T-helper 2 cell treated with Interferon-gamma antibody and Interleukin-4, amounts not matched to agents 5 μg/mL and 100 μg/mL, for 36 hours (primary cell): ENCODE results near the gene ATP5F1D.
A peak's percentile ranks its signal among the peaks of the same experiment; 100 is the strongest.

Source experiments
- DNase-seq: peaks from one replicate; pipeline ENCODE4 v3.0.0; 2021; ENCODE audit warnings: low spot score
- H3K27ac Mint-ChIP-seq: one replicate; pipeline ENCODE4 v1.8.0; 2021; ENCODE audit warnings: mild to moderate bottlenecking, mixed read lengths
- H3K27me3 Mint-ChIP-seq: one replicate; pipeline ENCODE4 v1.8.0; 2021; ENCODE audit warnings: low read depth, mixed read lengths
- H3K36me3 Mint-ChIP-seq: one replicate; pipeline ENCODE4 v1.8.0; 2021; ENCODE audit warnings: low read depth, mixed read lengths
- H3K4me1 Mint-ChIP-seq: one replicate; pipeline ENCODE4 v1.8.0; 2021; ENCODE audit warnings: low read depth, mixed read lengths
- H3K4me3 Mint-ChIP-seq: one replicate; pipeline ENCODE4 v1.8.0; 2022; ENCODE audit warnings: mild to moderate bottlenecking, moderate library complexity, mixed read lengths
- H3K9me3 Mint-ChIP-seq: one replicate; pipeline ENCODE4 v1.8.0; 2021; ENCODE audit warnings: mixed read lengths

ATP5F1D gene

GRCh38 chr19:1260749-1261537 is 19.4 kb downstream of the ATP5F1D start:
- no peaks in the 10 kb centered on the region for H3K9me3 Mint-ChIP-seq
- no peaks in the 10 kb centered on the region for H3K27me3 Mint-ChIP-seq
- peak; percentile 96 for DNase-seq
- peak overlapping the region; percentile 96 for H3K27ac Mint-ChIP-seq
- peaks cover 13% of the 10 kb centered on the region for H3K36me3 Mint-ChIP-seq
- peak overlapping the region; percentile 89 for H3K4me3 Mint-ChIP-seq
- peaks cover 41% of the 10 kb centered on the region for H3K4me1 Mint-ChIP-seq

- peaks cover 13% of the 10 kb centered on the region for H3K36me3 Mint-ChIP-seq
- no peak for DNase-seq
- H3K4me1 Mint-ChIP-seq: peaks cover 42% of the 10 kb centered on the region
- no peaks in the 10 kb centered on the region for H3K9me3 Mint-ChIP-seq
- no peaks in the 10 kb centered on the region for H3K27me3 Mint-ChIP-seq
- peak overlapping the region; percentile 89 for H3K4me3 Mint-ChIP-seq
- H3K27ac Mint-ChIP-seq: peak overlapping the region; percentile 90
Observed at GRCh38 chr19:1261538-1261797, 19.9 kb downstream of the ATP5F1D start.

- no peaks in the 10 kb centered on the region for H3K27me3 Mint-ChIP-seq
- peak overlapping the region; percentile 89 for H3K4me3 Mint-ChIP-seq
- no peaks in the 10 kb centered on the region for H3K9me3 Mint-ChIP-seq
- H3K27ac Mint-ChIP-seq: peak overlapping the region; percentile 90
- peaks cover 13% of the 10 kb centered on the region for H3K36me3 Mint-ChIP-seq
- H3K4me1 Mint-ChIP-seq: peaks cover 42% of the 10 kb centered on the region
- no peak for DNase-seq
Observed at GRCh38 chr19:1261798-1262622, 20.5 kb downstream of the ATP5F1D start.

DNA sequence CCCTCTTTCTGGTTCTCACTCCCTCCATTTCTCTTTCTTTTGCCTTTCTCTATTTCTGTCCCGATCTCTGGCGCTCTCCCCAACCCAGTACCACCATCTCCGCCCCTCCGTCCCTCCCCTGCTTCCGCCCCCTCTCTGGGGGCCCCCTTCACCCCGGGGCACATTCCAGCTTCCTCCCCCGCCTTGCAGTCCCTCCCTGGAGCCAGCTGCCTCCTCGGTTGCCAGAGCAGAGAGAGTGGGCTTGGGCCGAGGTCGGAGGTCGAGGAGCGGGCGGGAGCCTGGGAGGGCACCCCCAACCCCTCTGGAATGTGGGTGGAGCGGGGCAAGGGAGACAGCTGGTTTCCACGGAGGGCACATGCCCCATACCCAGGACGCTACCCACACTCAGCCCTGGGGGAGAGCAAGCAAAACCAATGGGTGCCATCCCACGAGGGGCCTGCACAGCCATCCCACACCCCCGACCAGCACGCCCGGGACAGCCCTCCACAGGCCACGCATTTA is 21.1 kb downstream of the ATP5F1D start:
- Mint-ChIP-seq H3K36me3 (peaks cover 9% of the 10 kb centered on the region), H3K4me1 (peaks cover 41% of the 10 kb centered on the region), H3K4me3 (no peak overlapping the region), H3K27me3 (peaks cover 3% of the 10 kb centered on the region), H3K9me3 (no peaks in the 10 kb centered on the region), H3K27ac (no peak overlapping the region)
- no peak for DNase-seq

DNA sequence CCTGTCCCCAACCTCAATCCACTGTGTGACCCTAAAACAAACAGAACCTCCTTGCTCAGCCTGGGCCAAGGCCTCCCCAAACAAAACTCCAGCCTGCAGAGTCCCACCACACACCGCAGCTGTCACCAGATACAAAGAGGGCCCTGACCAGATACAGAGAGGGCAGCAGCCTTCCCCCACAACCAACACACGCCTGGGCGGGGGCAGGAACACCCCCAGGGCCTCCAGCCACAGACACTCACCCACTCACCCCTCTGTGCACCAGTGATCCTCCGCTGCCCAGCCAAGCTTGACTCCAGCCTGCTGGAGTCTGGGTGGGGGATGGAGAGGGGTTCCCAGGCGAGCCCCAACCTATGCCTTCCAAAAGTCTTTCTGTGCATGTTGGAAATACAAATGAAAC is 21.6 kb downstream of the ATP5F1D start:
- H3K4me1 Mint-ChIP-seq: peaks cover 38% of the 10 kb centered on the region
- H3K36me3 Mint-ChIP-seq: peaks cover 7% of the 10 kb centered on the region
- H3K27ac Mint-ChIP-seq: peak overlapping the region; percentile 31
- no peaks in the 10 kb centered on the region for H3K9me3 Mint-ChIP-seq
- peaks cover 3% of the 10 kb centered on the region for H3K27me3 Mint-ChIP-seq
- DNase-seq: no peak
- H3K4me3 Mint-ChIP-seq: peak overlapping the region; percentile 43

DNA sequence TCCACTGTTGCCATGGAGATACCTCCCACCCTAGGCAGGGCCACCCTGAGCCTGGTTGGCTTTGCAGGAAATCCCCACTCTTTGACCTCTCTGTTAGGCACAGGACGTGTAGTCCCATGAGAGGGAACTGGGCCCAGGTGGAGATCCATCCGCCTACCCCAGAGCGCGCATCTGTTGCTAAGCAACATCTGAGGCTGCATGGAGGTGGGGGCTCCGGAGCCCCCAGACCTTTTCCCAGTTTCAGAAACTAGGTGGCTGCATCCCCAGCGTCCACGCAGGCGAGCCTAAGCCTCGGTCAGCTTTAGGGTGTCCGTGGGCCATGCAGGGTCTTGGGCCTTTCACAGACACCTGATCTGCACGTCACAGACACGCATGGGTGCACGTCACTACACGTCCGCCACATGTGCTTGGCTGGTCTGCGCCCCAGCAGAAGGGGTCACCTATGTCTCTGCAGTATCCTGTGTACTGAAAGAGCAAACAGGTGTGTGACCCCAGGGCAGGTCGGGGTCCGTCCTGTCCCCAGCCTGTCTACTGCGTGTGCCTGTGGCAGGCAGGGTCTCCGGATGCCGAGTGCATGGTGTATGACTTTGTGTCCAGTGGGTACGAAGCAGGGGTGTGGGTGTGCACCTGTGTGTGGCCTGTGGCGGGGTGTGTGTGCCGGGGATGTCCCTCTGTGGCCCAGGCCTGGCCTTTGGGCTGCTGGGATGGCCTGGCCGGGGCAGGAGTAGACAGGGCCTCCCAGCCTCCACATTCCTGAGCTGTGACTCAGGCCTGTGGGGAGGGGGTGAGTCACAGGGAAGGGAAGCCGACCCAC is 23.5 kb downstream of the ATP5F1D start:
- H3K4me3 Mint-ChIP-seq: peak overlapping the region; percentile 55
- peaks cover 3% of the 10 kb centered on the region for H3K27me3 Mint-ChIP-seq
- peaks cover 3% of the 10 kb centered on the region for H3K36me3 Mint-ChIP-seq
- no peak for DNase-seq
- peak overlapping the region; percentile 49 for H3K27ac Mint-ChIP-seq
- no peaks in the 10 kb centered on the region for H3K9me3 Mint-ChIP-seq
- H3K4me1 Mint-ChIP-seq: peaks cover 31% of the 10 kb centered on the region

- no peak overlapping the region for H3K27ac Mint-ChIP-seq
- peaks cover 10% of the 10 kb centered on the region for H3K36me3 Mint-ChIP-seq
- peak overlapping the region; percentile 57 for H3K4me3 Mint-ChIP-seq
- no peaks in the 10 kb centered on the region for H3K9me3 Mint-ChIP-seq
- H3K27me3 Mint-ChIP-seq: peaks cover 3% of the 10 kb centered on the region
- peaks cover 34% of the 10 kb centered on the region for H3K4me1 Mint-ChIP-seq
- DNase-seq: peak; percentile 52
Observed at GRCh38 chr19:1265615-1266128, 24.1 kb downstream of the ATP5F1D start.

DNA sequence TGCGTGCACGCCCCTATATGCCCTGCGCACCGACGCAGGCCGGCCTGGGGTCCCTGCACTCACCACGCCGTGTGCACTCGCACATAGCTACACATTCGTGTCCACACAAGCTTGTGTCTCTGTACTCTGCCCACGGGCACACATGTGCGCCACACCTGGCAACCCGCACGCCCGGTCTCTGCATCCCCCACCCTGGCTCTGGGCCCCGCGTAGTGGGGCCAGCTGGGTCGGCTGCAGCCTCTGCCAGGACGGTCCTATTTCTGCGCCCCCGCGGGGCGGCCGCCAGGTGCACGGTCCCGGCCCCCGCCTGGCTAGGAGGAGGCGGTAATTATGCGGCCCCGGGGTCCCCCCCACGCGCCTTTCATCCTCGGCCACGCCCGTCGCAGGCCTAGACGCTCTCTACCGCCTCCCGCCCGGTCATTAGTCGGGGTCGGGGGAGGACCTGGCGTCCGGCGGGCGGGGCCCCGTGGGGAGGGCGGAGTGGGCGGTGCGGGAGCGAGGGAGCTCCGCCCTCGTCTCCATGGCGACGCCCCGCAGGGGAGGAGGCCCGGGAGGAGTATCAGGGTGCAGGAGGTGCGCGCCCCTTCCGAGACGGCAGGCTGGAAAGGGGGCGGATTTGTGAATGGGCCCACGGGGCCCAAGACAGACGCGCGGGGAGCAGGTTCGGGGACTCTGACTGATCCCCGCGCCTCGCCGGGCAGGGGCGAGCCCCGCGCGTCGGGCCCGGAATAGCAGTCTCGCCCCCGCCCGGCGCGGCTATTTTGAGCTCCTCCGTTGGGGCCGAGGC is 24.8 kb downstream of the ATP5F1D start:
- Mint-ChIP-seq H3K4me1 (peaks cover 38% of the 10 kb centered on the region), H3K9me3 (no peaks in the 10 kb centered on the region), H3K27me3 (peaks cover 3% of the 10 kb centered on the region), H3K36me3 (peaks cover 16% of the 10 kb centered on the region), H3K27ac (no peak overlapping the region), H3K4me3 (peak overlapping the region; percentile 57)
- DNase-seq: peak; percentile 89

GRCh38 chr19:1266916-1267476 is 25.4 kb downstream of the ATP5F1D start:
- peak; percentile 81 for DNase-seq
- H3K27ac Mint-ChIP-seq: peak overlapping the region; percentile 26

DNA sequence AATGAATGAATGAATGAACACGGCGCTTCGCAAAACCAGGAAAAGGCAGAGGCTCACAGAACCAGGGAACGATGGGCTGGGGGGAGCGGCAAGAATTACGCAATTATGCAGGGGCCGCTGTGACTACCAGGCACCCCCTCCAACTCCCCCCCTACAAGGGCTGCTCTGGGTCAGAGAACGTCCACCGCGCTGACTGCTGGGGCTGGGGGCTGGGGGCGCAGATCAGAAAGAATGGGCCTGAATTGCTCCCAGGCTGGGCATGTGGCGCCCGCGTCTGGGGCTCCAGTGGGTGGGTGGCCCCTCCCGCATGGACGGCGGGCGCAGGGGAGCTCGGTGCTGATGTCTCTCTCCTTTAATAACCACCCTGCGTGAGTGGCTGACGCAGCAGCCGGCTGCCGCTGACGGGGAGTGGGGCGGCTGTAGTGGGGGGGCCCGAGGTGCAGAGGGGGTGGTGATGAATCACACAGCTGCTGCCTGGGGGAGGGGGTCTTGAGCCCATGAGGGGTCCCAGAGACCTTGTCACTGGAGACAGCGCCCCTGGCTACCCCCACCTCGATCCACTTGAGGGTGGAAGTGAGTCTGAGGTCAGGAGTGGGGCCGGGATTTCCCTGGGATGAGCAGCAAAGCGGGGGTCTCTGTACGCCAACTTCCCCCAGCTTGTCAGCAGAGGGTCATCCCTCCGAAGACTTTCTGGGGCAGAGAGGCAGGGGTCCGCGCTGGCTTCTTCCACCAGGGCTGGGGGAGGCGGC is 26.1 kb downstream of the ATP5F1D start:
- peaks cover 3% of the 10 kb centered on the region for H3K27me3 Mint-ChIP-seq
- H3K27ac Mint-ChIP-seq: peak overlapping the region; percentile 26
- H3K36me3 Mint-ChIP-seq: peaks cover 28% of the 10 kb centered on the region
- DNase-seq: no peak
- H3K9me3 Mint-ChIP-seq: no peaks in the 10 kb centered on the region
- peak overlapping the region; percentile 69 for H3K4me3 Mint-ChIP-seq
- peaks cover 37% of the 10 kb centered on the region for H3K4me1 Mint-ChIP-seq

More at GRCh38 chr19:1266916-1267476, 25.4 kb downstream of the ATP5F1D start:
- Mint-ChIP-seq H3K36me3 (peaks cover 23% of the 10 kb centered on the region), H3K27me3 (peaks cover 3% of the 10 kb centered on the region), H3K9me3 (no peaks in the 10 kb centered on the region), H3K4me1 (peaks cover 35% of the 10 kb centered on the region), H3K4me3 (peak overlapping the region; percentile 69)

GRCh38 chr19:1268226-1269064 is 26.9 kb downstream of the ATP5F1D start:
- Mint-ChIP-seq H3K4me1 (peaks cover 36% of the 10 kb centered on the region), H3K9me3 (no peaks in the 10 kb centered on the region), H3K4me3 (peak overlapping the region; percentile 68), H3K27ac (peak overlapping the region; percentile 76), H3K27me3 (peaks cover 3% of the 10 kb centered on the region), H3K36me3 (peaks cover 34% of the 10 kb centered on the region)
- no peak for DNase-seq
